Choroid plexus epithelial cell (primary cell): ENCODE data around the gene PLK2.

Experiments
- DNase-seq: peaks from one replicate; pipeline ENCODE4 v3.0.0-alpha.2; 2010; ENCODE audit warnings: low read depth
- H3K4me3 ChIP-seq: 2 replicates; pipeline ENCODE4 v1.5.1; 2011; ENCODE audit warnings: low read depth, mild to moderate bottlenecking, control low read depth, low read length, moderate library complexity
- TF ChIP-seq, protein P1 (sequence below): conservative IDR thresholded peaks from 2 replicates; pipeline ENCODE4 v1.5.1; 2011; ENCODE audit warnings: low read depth, mild to moderate bottlenecking, control low read depth, inconsistent platforms, low read length, moderate library complexity

Gene PLK2

DNA sequence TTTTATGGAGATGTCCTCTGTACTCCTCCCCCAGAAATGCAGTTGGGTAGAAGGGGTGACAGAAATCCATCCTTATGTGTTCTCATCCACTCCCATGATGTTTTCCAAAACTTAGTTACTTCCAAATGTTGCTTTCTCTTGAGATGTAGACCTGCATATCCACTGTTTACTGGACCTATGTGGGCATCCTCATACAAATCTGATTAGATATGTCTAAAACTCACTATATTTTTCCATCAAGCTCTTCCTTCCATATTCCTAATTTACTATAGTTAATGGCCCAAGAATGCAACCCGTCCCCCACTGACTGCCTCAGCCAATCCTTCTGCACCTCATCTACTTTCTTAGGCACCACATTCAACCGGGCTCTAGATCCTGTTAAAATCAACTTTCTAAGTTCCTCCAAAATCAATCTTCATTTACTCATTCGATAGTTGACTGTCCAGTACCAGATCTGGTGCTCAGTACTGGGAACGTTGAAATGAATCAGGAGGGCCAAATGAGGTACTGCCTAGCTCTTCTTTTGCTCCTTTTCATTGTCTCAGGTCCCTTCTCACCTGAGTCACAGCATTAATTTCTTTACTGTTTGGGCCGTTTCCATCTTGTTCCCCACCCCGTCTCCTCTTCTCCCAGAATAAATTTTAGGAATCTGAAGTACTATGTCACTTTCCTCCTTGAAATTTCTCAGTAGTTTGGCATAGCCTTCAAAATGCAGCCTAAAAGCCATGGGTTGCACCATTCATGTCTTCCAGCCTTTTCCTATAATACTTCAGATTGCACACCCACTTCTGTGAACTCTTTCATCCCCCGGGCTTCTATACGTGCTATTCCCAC lies 7.9 kb downstream of the PLK2 start:
- TF ChIP-seq, protein P1, sequence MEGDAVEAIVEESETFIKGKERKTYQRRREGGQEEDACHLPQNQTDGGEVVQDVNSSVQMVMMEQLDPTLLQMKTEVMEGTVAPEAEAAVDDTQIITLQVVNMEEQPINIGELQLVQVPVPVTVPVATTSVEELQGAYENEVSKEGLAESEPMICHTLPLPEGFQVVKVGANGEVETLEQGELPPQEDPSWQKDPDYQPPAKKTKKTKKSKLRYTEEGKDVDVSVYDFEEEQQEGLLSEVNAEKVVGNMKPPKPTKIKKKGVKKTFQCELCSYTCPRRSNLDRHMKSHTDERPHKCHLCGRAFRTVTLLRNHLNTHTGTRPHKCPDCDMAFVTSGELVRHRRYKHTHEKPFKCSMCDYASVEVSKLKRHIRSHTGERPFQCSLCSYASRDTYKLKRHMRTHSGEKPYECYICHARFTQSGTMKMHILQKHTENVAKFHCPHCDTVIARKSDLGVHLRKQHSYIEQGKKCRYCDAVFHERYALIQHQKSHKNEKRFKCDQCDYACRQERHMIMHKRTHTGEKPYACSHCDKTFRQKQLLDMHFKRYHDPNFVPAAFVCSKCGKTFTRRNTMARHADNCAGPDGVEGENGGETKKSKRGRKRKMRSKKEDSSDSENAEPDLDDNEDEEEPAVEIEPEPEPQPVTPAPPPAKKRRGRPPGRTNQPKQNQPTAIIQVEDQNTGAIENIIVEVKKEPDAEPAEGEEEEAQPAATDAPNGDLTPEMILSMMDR: no peak
- H3K4me3 ChIP-seq: no peak overlapping the region
- no peak for DNase-seq

DNA sequence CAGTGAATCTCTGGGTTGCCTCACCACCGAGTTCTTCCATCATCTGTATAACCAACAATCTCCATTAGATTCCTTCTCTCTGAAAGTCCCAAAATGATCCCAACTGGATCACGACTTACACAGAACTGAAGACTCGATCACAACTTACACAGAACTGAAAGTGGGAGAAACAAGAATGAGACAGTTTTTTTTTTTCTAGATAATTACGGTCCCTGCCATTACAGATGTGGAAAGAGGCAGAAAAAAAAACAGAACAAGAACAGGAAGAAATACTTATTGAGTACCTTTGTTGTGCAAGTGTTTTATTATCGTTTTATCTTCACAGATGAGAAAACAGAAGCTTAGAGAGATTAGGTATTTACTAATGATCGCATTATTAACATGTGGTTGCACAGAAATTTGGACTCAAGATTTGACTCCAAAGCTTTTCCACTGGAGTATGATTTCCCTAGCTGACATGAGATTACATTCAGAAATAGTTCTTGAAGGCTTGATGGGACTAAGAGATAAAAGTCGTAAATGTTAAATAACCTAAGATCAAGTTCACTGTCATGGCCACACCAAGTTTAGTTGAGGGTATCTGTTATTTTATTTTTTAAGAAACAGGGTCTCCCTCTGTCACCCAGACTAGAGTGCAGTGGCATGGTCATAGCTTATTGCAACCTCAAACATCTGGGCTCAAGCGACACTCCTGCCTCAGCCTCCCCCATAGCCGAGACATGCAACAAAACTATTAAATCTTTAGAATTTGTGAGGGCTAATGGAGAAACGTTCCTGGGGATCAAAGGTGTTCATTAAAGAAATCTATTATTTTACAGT lies 8.9 kb downstream of the PLK2 start:
- no peak overlapping the region for H3K4me3 ChIP-seq
- DNase-seq: no peak
- TF ChIP-seq, protein P1: no peak

DNA sequence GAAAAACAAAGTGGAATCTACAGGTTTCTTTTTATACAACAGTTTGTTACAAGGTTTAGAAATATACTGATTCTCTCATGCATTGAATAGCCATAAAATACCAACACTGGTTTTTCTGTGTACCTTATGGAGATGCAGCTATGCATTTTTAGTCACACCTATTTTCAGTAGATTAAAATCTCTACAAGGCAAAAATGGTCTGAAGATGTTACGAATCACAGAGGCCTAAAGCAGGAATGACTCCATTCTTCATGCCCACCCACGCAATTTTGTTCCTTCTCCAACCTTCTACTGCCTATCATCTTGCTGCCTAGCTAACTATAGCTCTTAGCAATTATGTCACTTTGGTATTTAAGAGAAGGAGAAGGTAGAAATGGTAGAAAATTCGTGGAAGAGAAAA lies 9.9 kb downstream of the PLK2 start:
- H3K4me3 ChIP-seq: no peak overlapping the region
- TF ChIP-seq, protein P1: no peak
- DNase-seq: no peak

DNA sequence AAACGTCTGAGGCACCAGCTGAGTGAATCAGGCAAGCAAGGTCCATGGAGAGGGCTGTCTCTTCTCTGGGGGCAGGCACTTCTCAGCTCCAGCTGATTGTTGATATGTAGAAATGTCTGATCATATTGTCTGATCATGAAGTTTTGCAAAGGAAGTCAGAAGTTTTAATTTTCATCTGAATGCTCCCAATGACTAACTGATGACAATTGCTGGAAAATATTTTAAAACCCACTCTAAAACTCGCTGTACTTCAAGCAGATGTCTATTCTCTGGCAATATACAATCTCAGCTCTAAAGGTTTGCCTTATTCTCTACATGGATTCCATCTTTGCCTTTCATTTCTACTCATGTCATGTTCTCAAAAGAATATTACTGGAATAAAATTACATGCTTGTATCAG lies 12.7 kb downstream of the PLK2 start:
- DNase-seq: no peak

DNA sequence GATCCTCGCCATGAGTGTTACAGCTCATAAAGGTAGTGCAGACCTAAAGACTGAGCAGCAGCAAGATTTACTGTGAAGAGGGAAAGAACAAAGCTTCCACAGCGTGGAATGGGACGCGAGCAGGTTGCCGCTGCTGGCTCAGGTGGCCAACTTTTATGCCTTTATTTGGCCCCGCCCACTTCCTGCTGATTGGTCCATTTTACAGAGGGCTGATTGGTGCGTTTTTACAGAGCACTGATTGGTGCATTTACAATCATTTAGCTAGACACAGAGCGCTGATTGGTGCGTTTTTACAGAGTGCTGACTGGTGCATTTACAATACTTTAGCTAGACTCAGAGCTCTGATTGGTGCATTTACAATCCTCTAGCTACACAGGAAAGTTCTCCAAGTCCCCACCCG lies 13.9 kb downstream of the PLK2 start:
- H3K4me3 ChIP-seq: no peak overlapping the region
- TF ChIP-seq, protein P1: no peak
- DNase-seq: no peak

More for the DNA sequence above, 12.7 kb downstream of the PLK2 start:
- TF ChIP-seq, protein P1: no peak
- no peak overlapping the region for H3K4me3 ChIP-seq

DNA sequence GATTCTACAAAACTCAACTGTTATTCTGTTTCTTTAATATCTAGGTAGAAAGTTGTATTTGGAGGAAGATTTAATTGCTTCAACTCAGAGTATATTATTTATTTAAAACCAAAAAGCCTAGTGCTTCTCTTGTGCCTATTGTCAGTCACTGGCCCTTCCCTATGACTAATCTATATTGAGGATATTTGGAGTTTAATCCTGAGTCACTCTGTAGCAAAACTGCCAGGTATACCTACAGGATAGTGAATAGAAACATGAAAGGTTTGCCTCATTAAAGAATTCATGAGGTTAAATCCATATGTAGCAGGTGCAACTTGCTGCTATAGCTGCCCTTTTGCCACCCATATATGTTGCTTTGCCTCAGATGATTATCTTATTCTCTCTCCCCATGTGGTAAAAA lies 15.1 kb downstream of the PLK2 start:
- TF ChIP-seq, protein P1: no peak
- no peak overlapping the region for H3K4me3 ChIP-seq
- no peak for DNase-seq
